NCI-H82 treated with DMSO at 0.1 percent for 48 hours (cell line): ENCODE data around the gene BORCS8.
"Not testable (repeated sequence)": the region's sequence is repeated elsewhere in the genome, so short reads cannot be mapped to it uniquely, and the experiment has no call there.

Experiments used
- DNase-seq: peaks from one replicate; lab custom pipeline; 2025; ENCODE audit not compliant: unreplicated experiment; lab: John Stamatoyannopoulos, UW

Gene BORCS8

DNA sequence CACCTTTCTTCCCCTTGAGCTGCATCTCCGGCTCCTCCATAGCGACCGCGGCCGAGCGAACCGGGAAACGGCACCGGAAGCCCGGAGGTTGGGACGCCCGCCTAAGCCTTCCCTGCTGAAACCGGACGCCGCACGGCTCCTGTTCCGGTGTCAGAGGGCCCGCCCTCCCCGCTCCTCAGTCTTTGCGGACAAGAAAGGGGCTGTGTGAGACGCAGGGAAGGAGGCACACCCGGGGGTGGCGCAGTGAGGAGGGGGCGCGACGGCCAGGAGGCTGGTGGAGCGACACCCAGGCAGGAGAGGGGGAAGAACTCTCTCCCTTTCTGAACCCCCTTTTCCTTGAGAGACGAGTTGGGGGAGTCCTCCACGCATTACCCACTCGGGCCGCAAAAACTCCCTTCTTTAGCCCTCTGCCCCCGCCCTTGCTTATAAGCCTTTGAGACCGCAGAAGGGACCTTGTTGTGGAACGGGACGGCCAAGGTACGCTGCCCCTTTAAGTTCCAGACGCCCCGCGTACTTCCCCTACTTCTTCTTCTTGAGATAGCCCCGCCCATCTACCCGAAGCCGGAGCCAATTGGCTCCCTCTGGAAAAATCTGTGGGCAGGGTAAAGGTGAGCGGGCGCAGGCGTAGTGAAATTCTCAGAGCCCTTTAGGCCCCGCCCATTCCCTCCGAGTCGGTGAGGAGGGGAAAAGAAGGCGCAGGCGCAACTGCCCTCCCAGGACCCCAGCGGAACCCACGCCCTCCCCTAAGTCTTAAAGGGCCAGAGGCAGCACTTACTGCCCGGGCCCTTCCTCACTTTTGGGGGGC lies at the start of gene BORCS8, which contains the start of gene RFXANK:
Gene BORCS8, minus strand, starts transcription at position 75 of the 805 bp plus-strand sequence. Its CDS starts 35 bp downstream, at position 40.
Gene RFXANK, plus strand, starts transcription at position 181 of the 805 bp plus-strand sequence. CDS start 1,689 bp downstream, outside the sequence.
- peak; percentile 99 for DNase-seq

DNA sequence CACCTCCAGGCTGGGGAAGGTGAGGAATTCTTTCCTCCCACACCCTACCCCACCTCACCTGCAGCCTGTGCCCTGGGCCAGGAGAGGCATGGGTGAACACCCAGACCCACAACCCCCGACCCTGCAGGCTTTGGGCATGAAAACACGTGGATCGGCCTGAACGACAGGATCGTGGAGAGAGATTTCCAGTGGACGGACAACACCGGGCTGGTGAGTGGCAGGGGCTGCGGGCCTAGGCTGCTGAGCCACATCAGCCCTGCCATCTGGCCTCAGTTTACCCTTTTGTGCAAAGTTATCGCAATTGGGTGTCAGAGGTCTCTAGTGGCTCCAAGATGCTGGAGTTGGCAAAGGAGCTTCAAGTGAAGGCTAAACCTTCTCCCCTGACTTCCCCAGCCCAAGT lies 48.5 kb upstream of the BORCS8 start:
- no peak for DNase-seq

DNA sequence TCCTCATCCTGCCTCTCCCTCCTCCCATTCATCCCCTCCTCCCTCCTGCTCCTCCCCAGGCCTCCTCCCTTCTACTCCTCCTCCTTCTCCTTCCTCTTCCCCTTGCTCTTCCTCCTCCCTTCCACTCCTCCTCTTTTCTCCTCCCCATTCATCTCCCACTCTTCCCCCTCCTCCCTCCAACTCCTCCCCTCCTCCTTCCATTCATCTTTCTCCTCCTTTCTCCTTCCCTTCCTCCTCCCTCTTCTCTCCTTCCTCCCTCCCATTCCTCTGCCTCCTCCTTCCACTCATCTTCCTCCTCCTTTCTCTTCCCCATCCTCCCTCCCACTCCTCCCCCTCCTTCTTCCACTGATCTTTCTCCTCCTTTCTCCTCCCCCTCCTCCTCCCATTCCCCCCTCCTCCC lies 47.7 kb upstream of the BORCS8 start:
- no peak for DNase-seq

DNA sequence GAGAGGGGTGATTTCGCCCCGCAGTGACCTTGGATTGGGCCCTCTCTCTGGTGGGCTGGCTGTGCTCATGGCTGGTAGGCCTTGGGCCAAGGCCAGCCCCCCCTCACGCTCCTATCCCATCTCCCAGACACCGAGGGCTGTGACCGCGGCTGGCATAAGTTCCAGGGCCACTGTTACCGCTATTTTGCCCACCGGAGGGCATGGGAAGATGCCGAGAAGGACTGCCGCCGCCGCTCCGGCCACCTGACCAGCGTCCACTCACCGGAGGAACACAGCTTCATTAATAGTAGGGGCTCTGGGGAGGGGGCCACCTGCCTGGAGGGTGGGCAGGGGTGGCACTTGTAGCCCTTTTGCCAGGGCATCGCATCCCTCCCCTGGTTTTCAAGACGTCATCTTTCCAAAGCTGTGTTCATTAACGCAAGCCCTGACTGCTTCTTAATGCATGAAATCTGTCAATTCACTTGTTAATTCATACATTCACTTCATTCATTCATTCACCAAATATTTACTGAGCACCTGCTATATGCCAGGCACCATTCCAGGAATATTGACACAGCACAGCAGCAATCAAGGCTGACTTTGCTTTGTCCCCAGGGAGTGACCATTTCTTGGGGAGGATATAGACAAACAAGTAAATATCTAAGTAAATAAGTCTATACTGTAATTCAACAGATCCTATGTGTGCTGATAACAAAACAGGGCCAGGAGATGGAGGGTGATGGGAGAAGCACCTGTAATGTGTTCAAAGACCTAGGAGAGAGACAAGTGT lies 46.4 kb upstream of the BORCS8 start:
- DNase-seq, result no peak

DNA sequence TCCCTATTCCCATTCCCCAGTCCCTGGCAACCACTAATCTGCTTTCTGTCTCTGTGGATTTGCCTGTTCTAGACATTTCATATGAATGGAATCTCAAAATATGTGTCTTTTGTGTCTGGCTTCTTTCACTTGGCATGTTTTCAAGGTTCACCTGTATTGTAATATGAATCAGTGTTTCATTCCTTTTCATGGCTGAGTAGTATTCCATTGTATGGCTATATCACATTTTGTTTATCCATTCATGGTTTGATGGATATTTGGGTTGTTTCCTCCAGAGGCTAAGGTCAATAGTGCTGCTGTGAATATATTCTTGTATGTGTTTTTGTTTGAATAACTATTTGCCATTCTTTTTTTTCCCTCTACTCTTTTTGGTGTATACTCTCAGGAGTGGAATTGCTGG lies 44.2 kb upstream of the BORCS8 start:
- DNase-seq, result no peak

DNA sequence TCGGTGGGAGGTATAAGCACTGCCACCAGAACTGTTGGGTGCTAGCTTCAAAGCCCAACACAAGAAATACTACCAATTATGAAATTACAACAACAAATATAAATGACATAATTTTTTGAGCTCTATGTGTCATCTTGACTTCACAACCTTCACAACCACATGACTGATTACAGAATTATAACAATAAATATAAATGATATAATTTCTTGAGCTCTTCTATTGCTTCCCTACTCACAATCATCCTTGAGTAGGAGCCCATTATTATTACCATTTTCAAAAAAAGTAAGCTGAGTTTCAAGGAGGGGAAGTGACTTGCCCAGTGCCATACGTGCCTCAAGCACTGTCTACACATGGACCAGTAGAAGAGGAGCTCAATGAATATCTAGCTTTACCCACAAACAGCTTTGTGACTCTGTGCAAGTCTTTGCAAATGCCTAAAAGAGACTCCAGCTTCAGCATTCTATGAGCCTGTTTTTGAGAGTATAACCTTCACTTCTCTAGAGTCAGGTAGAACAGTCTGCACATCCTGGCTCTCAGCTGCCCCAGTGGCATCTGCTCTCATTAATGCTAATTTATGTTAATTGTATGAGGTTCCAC lies 42.4 kb upstream of the BORCS8 start:
- no peak for DNase-seq

DNA sequence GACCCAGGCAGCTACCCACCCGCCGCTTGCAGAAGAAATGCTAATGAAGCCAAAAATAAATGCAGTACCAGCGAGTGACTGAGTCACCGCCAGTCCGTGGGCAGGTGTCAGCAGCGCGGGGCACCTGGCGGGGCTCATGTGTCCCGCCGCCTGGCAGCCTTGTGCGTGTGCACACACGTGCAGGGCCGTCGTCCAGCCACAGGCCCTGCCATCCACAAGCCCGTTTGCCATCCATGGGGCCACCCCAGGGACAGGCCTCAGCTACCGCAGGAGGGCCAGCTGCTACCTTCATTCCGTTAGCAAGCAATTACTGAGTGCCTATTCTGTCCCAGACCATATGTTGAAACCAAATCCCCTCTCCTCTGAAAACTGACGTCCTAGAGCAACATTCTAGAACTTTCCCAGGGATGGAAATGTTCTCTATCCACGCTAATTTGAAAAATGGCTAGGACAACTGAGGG lies 40.3 kb upstream of the BORCS8 start:
- peak; percentile 67 for DNase-seq

DNA sequence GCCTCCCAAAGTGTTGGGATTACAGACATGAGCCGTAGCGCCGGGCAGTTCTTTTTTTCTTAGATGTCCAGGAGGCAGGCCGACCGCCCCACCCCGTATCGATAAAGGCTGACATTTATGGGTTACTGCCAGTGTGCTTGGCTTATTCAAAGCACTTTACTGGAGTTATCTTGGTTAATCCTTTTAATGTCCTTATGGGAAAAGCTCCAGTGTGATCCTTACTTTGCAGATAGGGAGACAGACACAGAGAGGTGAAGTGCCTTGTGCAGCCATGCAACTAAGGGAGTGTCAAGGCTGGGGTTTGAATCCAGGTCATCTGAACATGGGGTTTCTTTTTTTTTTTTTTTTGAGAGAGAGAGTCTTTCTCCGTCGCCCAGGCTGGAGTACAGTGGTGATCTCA lies 39.0 kb upstream of the BORCS8 start:
- DNase-seq, result peak; percentile 99

DNA sequence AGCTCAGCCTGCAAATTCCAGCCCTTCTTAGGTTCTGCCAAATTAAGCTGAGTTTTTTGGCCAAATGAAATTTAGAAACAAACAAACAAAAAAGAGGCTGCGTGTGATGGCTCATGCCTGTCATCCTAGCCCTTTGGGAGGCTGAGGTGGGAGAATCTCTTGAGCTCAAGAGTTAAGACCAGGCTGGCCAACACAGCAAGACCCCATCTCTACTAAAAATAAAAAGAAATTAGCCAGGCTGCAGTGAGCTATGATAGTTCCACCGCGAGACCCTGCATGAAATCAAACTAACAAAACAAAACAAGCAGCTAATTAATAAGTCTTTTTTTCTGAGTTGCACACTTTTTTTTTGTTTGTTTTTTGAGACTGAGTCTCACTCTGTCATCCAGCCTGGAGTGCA lies 37.7 kb upstream of the BORCS8 start:
- no peak for DNase-seq

DNA sequence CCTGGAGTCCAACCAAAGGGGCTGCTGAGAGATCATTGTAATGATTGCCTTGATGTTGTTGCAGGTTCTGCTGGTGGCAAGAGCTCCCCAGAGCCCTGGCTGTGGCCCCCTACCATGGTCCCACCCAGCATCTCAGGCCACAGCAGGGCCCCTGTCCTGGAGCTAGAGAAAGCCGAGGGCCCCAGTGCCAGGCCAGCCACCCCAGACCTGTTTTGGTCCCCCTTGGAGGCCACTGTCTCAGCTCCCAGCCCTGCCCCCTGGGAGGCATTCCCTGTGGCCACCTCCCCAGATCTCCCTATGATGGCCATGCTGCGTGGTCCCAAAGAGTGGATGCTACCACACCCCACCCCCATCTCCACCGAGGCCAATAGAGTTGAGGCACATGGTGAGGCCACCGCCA lies 35.3 kb upstream of the BORCS8 start:
- DNase-seq, result no peak

DNA sequence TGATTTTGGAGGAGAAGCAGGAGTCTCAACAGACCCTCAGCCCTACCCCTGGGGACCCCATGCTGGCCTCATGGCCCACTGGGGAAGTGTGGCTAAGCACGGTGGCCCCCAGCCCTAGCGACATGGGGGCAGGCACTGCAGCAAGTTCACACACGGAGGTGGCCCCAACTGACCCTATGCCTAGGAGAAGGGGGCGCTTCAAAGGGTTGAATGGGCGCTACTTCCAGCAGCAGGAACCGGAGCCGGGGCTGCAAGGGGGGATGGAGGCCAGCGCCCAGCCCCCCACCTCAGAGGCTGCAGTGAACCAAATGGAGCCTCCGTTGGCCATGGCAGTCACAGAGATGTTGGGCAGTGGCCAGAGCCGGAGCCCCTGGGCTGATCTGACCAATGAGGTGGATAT lies 34.7 kb upstream of the BORCS8 start:
- no peak for DNase-seq

DNA sequence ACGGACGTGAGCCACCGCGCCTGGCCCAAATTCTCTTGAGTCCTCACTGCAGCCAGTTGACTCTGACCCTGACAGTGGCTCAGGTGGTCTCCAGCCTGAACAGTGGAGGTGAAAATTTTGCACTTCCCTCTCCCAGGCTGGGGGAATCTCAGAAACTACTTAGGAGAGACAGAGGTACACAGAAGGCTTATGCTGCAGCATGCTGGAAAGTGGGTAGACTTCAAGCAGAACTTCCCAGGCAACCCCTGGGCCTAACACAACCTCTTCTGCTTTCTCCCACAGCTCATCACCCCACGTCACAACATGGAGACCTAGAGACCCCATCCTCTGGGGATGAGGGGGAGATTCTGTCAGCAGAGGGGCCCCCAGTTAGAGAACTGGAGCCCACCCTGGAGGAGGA lies 34.3 kb upstream of the BORCS8 start:
- DNase-seq, result no peak

DNA sequence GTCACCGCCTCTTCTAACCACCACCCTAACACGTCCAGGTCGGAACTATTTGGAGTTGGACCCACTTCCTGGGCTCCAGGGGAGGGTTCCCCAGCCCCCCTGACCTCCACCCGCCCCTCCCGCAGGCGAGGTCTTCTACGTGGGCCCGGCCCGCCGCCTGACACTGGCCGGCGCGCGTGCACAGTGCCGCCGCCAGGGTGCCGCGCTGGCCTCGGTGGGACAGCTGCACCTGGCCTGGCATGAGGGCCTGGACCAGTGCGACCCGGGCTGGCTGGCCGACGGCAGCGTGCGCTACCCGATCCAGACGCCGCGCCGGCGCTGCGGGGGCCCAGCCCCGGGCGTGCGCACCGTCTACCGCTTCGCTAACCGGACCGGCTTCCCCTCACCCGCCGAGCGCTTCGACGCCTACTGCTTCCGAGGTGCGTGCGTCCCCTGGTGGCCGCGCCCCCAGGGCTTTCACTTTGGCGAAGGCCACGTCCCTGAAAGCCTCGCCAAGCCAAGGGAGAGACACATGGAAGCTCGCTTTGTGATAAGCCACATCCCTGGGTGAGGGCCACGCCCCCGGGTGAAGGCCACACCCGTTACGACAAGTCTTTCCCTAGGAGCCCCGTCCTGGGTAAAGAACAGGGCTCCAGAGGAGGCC lies 33.0 kb upstream of the BORCS8 start:
- DNase-seq, result peak; percentile 90

DNA sequence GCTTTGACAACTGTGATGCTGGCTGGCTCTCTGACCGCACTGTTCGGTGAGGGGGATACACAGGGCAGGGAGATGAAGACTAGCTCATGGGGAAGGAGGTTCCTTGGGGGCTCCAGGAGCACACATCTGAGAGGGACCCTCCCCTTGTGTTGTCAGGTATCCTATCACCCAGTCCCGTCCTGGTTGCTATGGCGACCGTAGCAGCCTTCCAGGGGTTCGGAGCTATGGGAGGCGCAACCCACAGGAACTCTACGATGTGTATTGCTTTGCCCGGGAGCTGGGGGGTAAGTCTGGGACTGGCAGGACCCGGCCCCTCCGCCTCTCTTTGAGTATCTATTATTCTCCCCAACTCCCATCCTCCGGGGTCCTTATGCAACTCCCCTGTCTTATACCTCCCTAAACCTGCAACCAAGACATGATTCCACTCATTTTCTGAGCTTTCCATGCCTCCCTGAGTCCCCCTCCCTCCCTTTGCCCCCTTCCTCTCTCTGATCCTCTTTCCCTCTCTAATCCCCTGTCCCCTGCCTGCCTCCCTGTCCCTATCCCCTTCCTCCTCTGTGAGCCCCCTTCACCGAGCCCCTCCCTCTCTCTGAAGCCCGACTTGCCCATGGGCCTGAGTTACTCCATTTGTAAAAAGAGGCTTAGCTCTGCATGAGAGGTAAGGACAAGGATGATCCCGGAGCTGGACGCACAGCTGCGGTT lies 32.3 kb upstream of the BORCS8 start:
- peak; percentile 75 for DNase-seq

DNA sequence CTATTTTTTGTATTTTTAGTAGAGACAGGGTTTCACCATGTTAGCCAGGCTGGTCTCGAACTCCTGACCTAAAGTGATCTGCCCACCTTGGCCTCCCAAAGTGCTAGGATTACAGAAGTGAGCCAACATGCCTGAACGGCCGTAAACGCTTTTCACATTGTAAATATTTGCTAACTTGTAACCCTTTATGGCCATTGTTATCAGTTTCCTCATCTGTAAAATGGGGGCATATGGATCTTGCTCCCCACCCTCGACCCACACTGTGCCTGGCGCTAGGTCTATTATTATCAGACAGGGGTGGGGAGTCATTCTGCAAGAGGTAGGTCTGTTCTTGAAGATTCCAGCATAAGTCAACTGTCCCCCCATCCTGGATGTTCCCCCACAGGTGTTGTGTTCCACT lies 31.7 kb upstream of the BORCS8 start:
- no peak for DNase-seq

DNA sequence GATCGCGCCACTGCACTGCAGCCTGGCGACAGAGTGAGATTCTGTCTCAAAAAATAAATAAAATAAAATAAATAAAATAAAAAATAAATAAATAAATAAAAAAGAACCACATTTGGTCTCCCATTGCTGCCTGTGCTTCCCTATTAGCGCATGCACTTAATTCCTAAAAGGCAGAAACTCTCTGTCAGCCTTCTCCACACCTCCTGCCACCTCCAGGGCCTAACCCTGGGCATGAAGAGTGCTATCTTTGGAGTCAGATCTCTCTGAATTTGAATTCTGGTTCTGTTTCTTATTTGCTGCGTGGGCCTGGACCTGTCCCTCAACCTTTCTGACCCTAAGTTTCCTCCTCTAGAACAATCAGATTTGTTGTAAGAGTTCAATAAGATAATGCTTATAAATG lies 31.1 kb upstream of the BORCS8 start:
- no peak for DNase-seq

DNA sequence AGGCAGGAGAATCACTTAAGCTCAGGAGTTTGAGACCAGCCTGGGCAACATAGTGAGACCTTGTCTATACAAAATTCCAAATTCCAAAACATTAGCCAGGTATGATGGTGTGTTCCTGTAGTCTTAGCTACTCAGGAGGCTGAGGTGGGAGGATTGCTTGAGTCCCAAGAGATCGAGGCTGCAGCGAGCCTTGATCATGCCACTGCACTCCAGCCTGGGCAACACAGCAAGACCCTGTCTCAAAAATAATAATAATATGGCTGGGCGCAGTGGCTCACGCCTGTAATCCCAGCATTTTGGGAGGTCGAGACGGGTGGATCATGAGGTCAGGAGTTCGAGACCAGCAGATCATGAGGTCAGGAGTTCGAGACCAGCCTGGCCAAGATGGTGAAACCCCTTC lies 29.0 kb upstream of the BORCS8 start:
- not testable (repeated sequence) for DNase-seq

DNA sequence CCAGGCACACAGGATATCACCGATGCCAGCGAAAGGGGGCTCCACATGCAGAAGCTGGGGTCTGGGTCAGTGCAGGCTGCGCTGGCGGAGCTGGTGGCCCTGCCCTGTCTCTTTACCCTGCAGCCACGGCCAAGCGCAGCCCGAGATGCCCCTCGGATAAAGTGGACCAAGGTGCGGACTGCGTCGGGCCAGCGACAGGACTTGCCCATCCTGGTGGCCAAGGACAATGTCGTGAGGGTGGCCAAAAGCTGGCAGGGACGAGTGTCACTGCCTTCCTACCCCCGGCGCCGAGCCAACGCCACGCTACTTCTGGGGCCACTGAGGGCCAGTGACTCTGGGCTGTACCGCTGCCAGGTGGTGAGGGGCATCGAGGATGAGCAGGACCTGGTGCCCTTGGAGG lies 27.0 kb upstream of the BORCS8 start:
- no peak for DNase-seq

DNA sequence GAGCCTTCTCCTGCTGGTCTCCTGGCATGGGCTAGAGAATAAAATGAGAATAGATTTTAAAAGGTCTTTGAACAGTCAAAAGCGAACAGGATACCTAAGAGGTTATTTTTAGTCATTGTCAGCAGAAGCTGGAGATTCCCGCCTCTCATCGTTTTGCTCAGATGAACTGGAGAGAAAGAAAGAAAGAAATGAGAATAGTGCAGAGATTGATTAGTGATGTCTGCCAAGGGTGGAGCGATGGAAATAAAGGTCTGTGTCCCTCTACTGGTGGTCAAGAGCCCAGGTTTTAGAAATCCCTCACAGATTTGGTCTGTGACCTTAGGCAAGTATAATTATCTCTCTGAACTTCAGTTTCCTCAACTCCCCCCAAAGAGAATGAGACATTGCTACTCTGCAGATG lies 25.1 kb upstream of the BORCS8 start:
- DNase-seq, result no peak

DNA sequence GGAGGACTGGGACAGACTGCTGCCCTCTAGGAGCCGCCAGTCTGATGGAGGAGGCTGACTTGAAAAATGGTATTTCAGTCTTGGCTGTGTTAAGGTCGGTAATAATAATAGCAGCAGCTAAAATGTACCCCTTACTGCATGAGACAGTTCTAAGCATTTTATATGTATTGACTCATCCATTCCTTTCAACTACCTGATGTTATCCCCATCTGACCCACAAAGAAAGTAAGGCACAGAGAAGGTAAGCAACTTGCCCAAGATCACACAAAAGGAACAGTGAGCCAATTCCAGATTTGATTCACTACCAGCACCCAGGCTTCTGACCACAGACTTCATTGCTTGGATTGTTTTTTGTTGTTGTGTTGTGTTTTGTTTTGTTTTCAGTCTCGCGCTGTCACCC lies 23.8 kb upstream of the BORCS8 start:
- DNase-seq, result no peak

DNA sequence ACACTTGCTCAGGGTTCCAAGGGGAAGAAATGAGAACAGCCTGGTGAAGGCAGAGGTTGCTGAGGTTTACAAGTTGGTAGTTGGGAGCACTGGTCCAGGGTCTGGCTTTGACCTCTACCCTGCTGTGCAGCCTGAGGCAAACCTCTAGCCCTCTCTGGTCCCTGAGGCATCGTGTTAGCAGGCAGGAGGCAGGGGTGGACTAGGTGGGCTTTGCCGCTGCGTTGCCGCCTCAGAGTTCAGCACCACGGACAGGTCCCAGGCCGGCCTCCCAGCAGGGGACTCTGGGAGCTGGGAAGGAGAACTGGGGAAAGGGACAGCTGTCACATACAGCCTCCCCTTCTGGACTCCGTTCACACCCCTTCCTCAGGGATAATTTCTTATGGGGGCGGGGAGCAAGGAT lies 22.9 kb upstream of the BORCS8 start:
- no peak for DNase-seq
